GM23248 (cell line): ENCODE data around the gene CLIC5. TPM values are rescaled to one million over a fixed set of nuclear protein-coding genes. Genes with fewer than 3 reads are reported as not detected.

Experiments used
- DNase-seq: peaks from one replicate; pipeline ENCODE4 v3.0.0-alpha.2; 2015
- H2AFZ ChIP-seq: fragments of 200-600 bp; sonication (generic); 2 replicates; pipeline ENCODE4 v1.6.1; 2016; ENCODE audit warnings: antibody characterized with exemption
- H3F3A ChIP-seq: fragments of 200-600 bp; sonication (generic); 2 replicates; pipeline ENCODE4 v1.6.1; 2016; ENCODE audit warnings: mild to moderate bottlenecking, antibody characterized with exemption, mixed run types; ENCODE audit not compliant: insufficient read depth
- H3K27ac ChIP-seq: fragments of 200-600 bp; sonication (generic); 2 replicates; pipeline ENCODE4 v1.5.1; 2016; ENCODE audit warnings: mild to moderate bottlenecking
- H3K27me3 ChIP-seq: fragments of 200-600 bp; sonication (generic); replicated peaks from 2 replicates; pipeline ENCODE4 v1.6.1; 2016; ENCODE audit warnings: mild to moderate bottlenecking; ENCODE audit not compliant: insufficient read depth
- H3K36me3 ChIP-seq: fragments of 200-600 bp; sonication (generic); 2 replicates; pipeline ENCODE4 v1.6.1; 2016; ENCODE audit warnings: low read depth, mild to moderate bottlenecking
- H3K4me1 ChIP-seq: fragments of 200-600 bp; sonication (generic); 2 replicates; pipeline ENCODE4 v1.6.1; 2016; ENCODE audit warnings: mild to moderate bottlenecking; ENCODE audit not compliant: insufficient read depth
- H3K4me2 ChIP-seq: fragments of 200-600 bp; sonication (generic); one replicate; pipeline ENCODE4 v1.6.1; 2016; ENCODE audit warnings: mild to moderate bottlenecking; ENCODE audit not compliant: unreplicated experiment
- H3K4me3 ChIP-seq: fragments of 200-600 bp; sonication (generic); 2 replicates; pipeline ENCODE4 v1.5.1; 2016; ENCODE audit warnings: mild to moderate bottlenecking
- H3K79me2 ChIP-seq: fragments of 200-600 bp; sonication (generic); 2 replicates; pipeline ENCODE4 v1.6.1; 2016; ENCODE audit warnings: mild to moderate bottlenecking; ENCODE audit not compliant: insufficient read depth
- H3K9ac ChIP-seq: fragments of 200-600 bp; sonication (generic); 2 replicates; pipeline ENCODE4 v1.6.1; 2016; ENCODE audit warnings: mild to moderate bottlenecking
- H3K9me2 ChIP-seq: fragments of 200-600 bp; sonication (generic); 2 replicates; pipeline ENCODE4 v1.6.1; 2016; ENCODE audit warnings: mixed run types, mild to moderate bottlenecking, moderate library complexity; ENCODE audit not compliant: insufficient read depth
- H3K9me3 ChIP-seq: fragments of 200-600 bp; sonication (generic); one replicate; pipeline ENCODE4 v1.6.1; 2017; ENCODE audit warnings: low read depth
- H4K20me1 ChIP-seq: fragments of 200-600 bp; sonication (generic); 2 replicates; pipeline ENCODE4 v1.6.0; 2016; ENCODE audit not compliant: insufficient read depth
- EZH2 ChIP-seq: fragments of 200-600 bp; sonication (generic); IDR thresholded peaks from 2 replicates; pipeline ENCODE4 v1.6.1; 2018; ENCODE audit warnings: antibody characterized with exemption, mild to moderate bottlenecking; ENCODE audit not compliant: insufficient read depth, poor library complexity, severe bottlenecking
- EZH2phosphoT487 ChIP-seq: fragments of 200-600 bp; sonication (generic); IDR thresholded peaks from 2 replicates; pipeline ENCODE4 v1.6.1; 2018; ENCODE audit warnings: antibody characterized with exemption, moderate library complexity, mild to moderate bottlenecking, low read depth; ENCODE audit not compliant: insufficient read depth
- WGBS, 2 experiments: methylation state at CpG; one replicate each; pipeline ENCODE4 v1.1.6; 2015 to 2017; ENCODE audit warnings: low lambda C conversion rate in 2 of 2, low coverage in 1 of 2; ENCODE audit errors: missing lambda C conversion rate in 2 of 2; 5-methylcytosine and 5-hydroxymethylcytosine counted together
- in situ Hi-C: fragments of 300-500 bp; cut with MboI; formaldehyde crosslinking; loops from 2 replicates; pipeline ENCODE4 v1.15.0; 2020
- polyA plus RNA-seq: library from polyadenylated mRNA; unstranded; fragments of >200 nt; fragmentation: Nextera tagmentation; extraction: Ambion mirVana; gene quantifications from 2 replicates; pipeline ENCODE4 v1.2.1, GENCODE V29; 2016
- total RNA-seq: library from RNA; depleted of rRNA; stranded (reverse); fragments of >200 nt; shearing (Covaris generic); gene quantifications from 2 replicates; pipeline ENCODE4 v1.2.3, GENCODE V29; 2014

The CLIC5 gene
- total and polyA plus RNA-seq, 2 experiments from 2014 or later, result not detected

GRCh38 chr6:46011188-46012085, 4.2 kb downstream of the CLIC5 start:
- no peaks in the 10 kb centered on the region for H3K9me3 ChIP-seq
- no peak overlapping the region for H3K9ac ChIP-seq
- H3K4me3 ChIP-seq, result no peak overlapping the region
- peaks cover 46% of the 10 kb centered on the region for H3K27me3 ChIP-seq
- no peak overlapping the region for H2AFZ ChIP-seq
- no peaks in the 10 kb centered on the region for H3F3A ChIP-seq
- no peak overlapping the region for H3K4me2 ChIP-seq
- H3K4me1 ChIP-seq, result no peaks in the 10 kb centered on the region
- no peak overlapping the region for H3K27ac ChIP-seq
- H4K20me1 ChIP-seq, result no peaks in the 10 kb centered on the region
- WGBS, 2 experiments, result 77 to 82% methylated on average over 8 of the region's 8 CpGs
- no peaks in the 10 kb centered on the region for H3K9me2 ChIP-seq
- TF ChIP-seq EZH2phosphoT487 (no peak), EZH2 (no peak)
- H3K36me3 ChIP-seq, result no peaks in the 10 kb centered on the region
- DNase-seq, result no peak
- no peaks in the 10 kb centered on the region for H3K79me2 ChIP-seq
- in situ Hi-C loops, result no loop called here

- Histone ChIP-seq H3K9ac (no peak overlapping the region), H3F3A (no peaks in the 10 kb centered on the region), H4K20me1 (no peaks in the 10 kb centered on the region), H3K9me3 (no peaks in the 10 kb centered on the region), H3K4me2 (no peak overlapping the region), H3K27ac (no peak overlapping the region), H3K9me2 (no peaks in the 10 kb centered on the region), H3K79me2 (no peaks in the 10 kb centered on the region), H3K27me3 (peaks cover 44% of the 10 kb centered on the region), H2AFZ (no peak overlapping the region), H3K4me3 (no peak overlapping the region), H3K4me1 (no peaks in the 10 kb centered on the region), H3K36me3 (no peaks in the 10 kb centered on the region)
- in situ Hi-C loops, result no loop called here
- peak; percentile 6 for DNase-seq
- TF ChIP-seq EZH2, result no peak
- no peak for TF ChIP-seq EZH2phosphoT487
- WGBS, 2 experiments, result 55 to 56% methylated on average over 5 of the region's 5 CpGs
These were observed 4.9 kb downstream of the CLIC5 start for GRCh38 chr6:46010771-46011170.

- in situ Hi-C loops, result no loop called here
- WGBS, 2 experiments, result 55 to 59% methylated on average over 3 of the region's 3 CpGs
- H3K4me3 ChIP-seq, result no peak overlapping the region
- no peak overlapping the region for H3K4me2 ChIP-seq
- no peak for DNase-seq
- no peak overlapping the region for H2AFZ ChIP-seq
- no peaks in the 10 kb centered on the region for H3K4me1 ChIP-seq
- H3K9me3 ChIP-seq, result no peaks in the 10 kb centered on the region
- H3K9ac ChIP-seq, result no peak overlapping the region
- TF ChIP-seq EZH2phosphoT487 (no peak), EZH2 (no peak)
- H4K20me1 ChIP-seq, result no peaks in the 10 kb centered on the region
- no peak overlapping the region for H3K27ac ChIP-seq
- H3K9me2 ChIP-seq, result no peaks in the 10 kb centered on the region
- H3K36me3 ChIP-seq, result no peaks in the 10 kb centered on the region
- H3F3A ChIP-seq, result no peaks in the 10 kb centered on the region
- H3K27me3 ChIP-seq, result peaks cover 39% of the 10 kb centered on the region
- H3K79me2 ChIP-seq, result no peaks in the 10 kb centered on the region
These were observed 5.4 kb downstream of the CLIC5 start for GRCh38 chr6:46010270-46010669.

GRCh38 chr6:46002264-46002663, 13.4 kb downstream of the CLIC5 start:
- H3K27me3 ChIP-seq, result no peaks in the 10 kb centered on the region; the same call in 1 of the 2 replicates
- no peak overlapping the region for H3K27ac ChIP-seq
- no peaks in the 10 kb centered on the region for H3K36me3 ChIP-seq
- H3K9ac ChIP-seq, result no peak overlapping the region
- H3K4me2 ChIP-seq, result no peak overlapping the region
- H4K20me1 ChIP-seq, result no peaks in the 10 kb centered on the region
- no peak overlapping the region for H2AFZ ChIP-seq
- no peaks in the 10 kb centered on the region for H3K79me2 ChIP-seq
- in situ Hi-C loops, result no loop called here
- no peaks in the 10 kb centered on the region for H3F3A ChIP-seq
- H3K9me3 ChIP-seq, result no peaks in the 10 kb centered on the region
- no peaks in the 10 kb centered on the region for H3K9me2 ChIP-seq
- TF ChIP-seq EZH2phosphoT487, result no peak
- no peak for TF ChIP-seq EZH2
- DNase-seq, result no peak
- WGBS, 2 experiments, result 33 to 36% methylated on average over 1 of the region's 1 CpG
- H3K4me3 ChIP-seq, result no peak overlapping the region
- no peaks in the 10 kb centered on the region for H3K4me1 ChIP-seq
